Activated CD4-positive, alpha-beta memory T cell treated with anti-CD3 and anti-CD28 coated beads for 36 hours (primary cell): Measurements from ENCODE around the gene ZNF333. TPM values are rescaled to one million over a fixed set of nuclear protein-coding genes. Genes with fewer than 3 reads are reported as not detected.
"Not testable (repeated sequence)": the region's sequence is repeated elsewhere in the genome, so short reads cannot be mapped to it uniquely, and the experiment has no call there.

Experiments used
- CTCF ChIA-PET: fragments of 350-600 bp; sonication (Branson Sonifier 250); formaldehyde crosslinking; loops from one replicate; lab custom pipeline; 2021; ENCODE audit warnings: antibody characterized with exemption, inconsistent platforms; lab: Charles Lee
- POLR2A ChIA-PET: fragments of 350-600 bp; sonication (Branson Sonifier 250); formaldehyde crosslinking; loops from one replicate; lab custom pipeline; 2021; ENCODE audit warnings: antibody characterized with exemption; lab: Charles Lee
- DNase-seq: peaks from one replicate; pipeline ENCODE4 v3.0.0-alpha.2; 2020
- H3K27ac Mint-ChIP-seq: one replicate; pipeline ENCODE4 v1.8.0; 2021; ENCODE audit warnings: mixed read lengths
- H3K27me3 Mint-ChIP-seq: one replicate; pipeline ENCODE4 v1.8.0; 2021; ENCODE audit warnings: mixed read lengths
- H3K36me3 Mint-ChIP-seq: one replicate; pipeline ENCODE4 v1.8.0; 2021; ENCODE audit warnings: mixed read lengths
- H3K4me1 Mint-ChIP-seq: one replicate; pipeline ENCODE4 v1.8.0; 2021; ENCODE audit warnings: low read depth, mixed read lengths
- H3K4me3 Mint-ChIP-seq: one replicate; pipeline ENCODE4 v1.8.0; 2021; ENCODE audit warnings: mild to moderate bottlenecking, mixed read lengths
- H3K9me3 Mint-ChIP-seq: one replicate; pipeline ENCODE4 v1.8.0; 2021; ENCODE audit warnings: mixed read lengths
- intact Hi-C: fragments of 100-400 bp; cut with micrococcal nuclease; formaldehyde crosslinking; loops from one replicate; pipeline ENCODE4 v1.15.1; 2023
- total RNA-seq, 2 experiments: library from RNA; stranded (reverse); gene quantifications; one replicate each; pipeline ENCODE4 v1.2.3, GENCODE V29; 2021

Gene ZNF333
- total RNA-seq, 2 experiments from 2014 or later, result 16.7 to 18.0 TPM

- CTCF ChIA-PET, result no interaction called here
- no peaks in the 10 kb centered on the region for H3K4me1 Mint-ChIP-seq
- H3K27me3 Mint-ChIP-seq, result peaks cover 3% of the 10 kb centered on the region
- DNase-seq, result no peak
- POLR2A ChIA-PET, result no interaction called here
- intact Hi-C loops, result no loop called here
- H3K9me3 Mint-ChIP-seq, result no peaks in the 10 kb centered on the region
- no peak overlapping the region for H3K27ac Mint-ChIP-seq
- H3K36me3 Mint-ChIP-seq, result no peaks in the 10 kb centered on the region
- H3K4me3 Mint-ChIP-seq, result no peak overlapping the region
Observed at GRCh38 chr19:14758816-14759215, 69.0 kb downstream of the ZNF333 start.

- H3K4me1 Mint-ChIP-seq, result no peaks in the 10 kb centered on the region
- POLR2A ChIA-PET, result no interaction called here
- DNase-seq, result no peak
- H3K27me3 Mint-ChIP-seq, result no peaks in the 10 kb centered on the region
- CTCF ChIA-PET, result interaction anchor here (0.7 kb wide), 1 partner anchor 189 kb away, joined by 6 read pairs; no protein-coding TSS in a partner anchor
- peaks cover 2% of the 10 kb centered on the region for H3K36me3 Mint-ChIP-seq
- no peak overlapping the region for H3K27ac Mint-ChIP-seq
- H3K4me3 Mint-ChIP-seq, result no peak overlapping the region
- intact Hi-C loops, result no loop called here
- H3K9me3 Mint-ChIP-seq, result no peaks in the 10 kb centered on the region
Observed at GRCh38 chr19:14761607-14762006, 71.8 kb downstream of the ZNF333 start.

- DNase-seq, result no peak
- Mint-ChIP-seq H3K36me3 (peaks cover 2% of the 10 kb centered on the region), H3K4me3 (no peak overlapping the region), H3K27me3 (no peaks in the 10 kb centered on the region), H3K9me3 (no peaks in the 10 kb centered on the region), H3K4me1 (no peaks in the 10 kb centered on the region), H3K27ac (no peak overlapping the region)
- POLR2A ChIA-PET, result interaction anchor here (0.6 kb wide), 1 partner anchor 189 kb away, joined by 3 read pairs; no protein-coding TSS in a partner anchor
- intact Hi-C loops, result no loop called here
- CTCF ChIA-PET, result no interaction called here
Observed at GRCh38 chr19:14762111-14762510, 72.3 kb downstream of the ZNF333 start.

- H3K27ac Mint-ChIP-seq, result no peak overlapping the region
- POLR2A ChIA-PET, result interaction anchor here (0.7 kb wide), 2 partner anchors 21 to 671 kb away, joined by 3 read pairs; no protein-coding TSS in a partner anchor
Observed at GRCh38 chr19:14763497-14764145, 73.8 kb downstream of the ZNF333 start.

GRCh38 chr19:14764401-14764800 is 74.6 kb downstream of the ZNF333 start:
- no peak for DNase-seq
- Mint-ChIP-seq H3K27me3 (no peaks in the 10 kb centered on the region), H3K4me3 (no peak overlapping the region), H3K36me3 (peaks cover 2% of the 10 kb centered on the region), H3K27ac (no peak overlapping the region), H3K4me1 (no peaks in the 10 kb centered on the region), H3K9me3 (no peaks in the 10 kb centered on the region)
- POLR2A ChIA-PET, result interaction anchor here (0.7 kb wide), 1 partner anchor 21 kb away, joined by 3 read pairs; no protein-coding TSS in a partner anchor
- CTCF ChIA-PET, result no interaction called here
- intact Hi-C loops, result no loop called here

More at GRCh38 chr19:14763497-14764145, 73.8 kb downstream of the ZNF333 start:
- no peaks in the 10 kb centered on the region for H3K27me3 Mint-ChIP-seq
- no peaks in the 10 kb centered on the region for H3K4me1 Mint-ChIP-seq
- H3K36me3 Mint-ChIP-seq, result peaks cover 2% of the 10 kb centered on the region
- H3K4me3 Mint-ChIP-seq, result no peak overlapping the region
- CTCF ChIA-PET, result no interaction called here
- no peak for DNase-seq
- intact Hi-C loops, result no loop called here
- no peaks in the 10 kb centered on the region for H3K9me3 Mint-ChIP-seq

GRCh38 chr19:14765403-14765802 is 75.6 kb downstream of the ZNF333 start:
- H3K4me1 Mint-ChIP-seq, DNase-seq, H3K9me3 Mint-ChIP-seq, intact Hi-C loops, H3K27ac Mint-ChIP-seq, POLR2A ChIA-PET, H3K36me3 Mint-ChIP-seq, H3K4me3 Mint-ChIP-seq, H3K27me3 Mint-ChIP-seq, CTCF ChIA-PET: not testable (repeated sequence)

GRCh38 chr19:14765841-14766240 is 76.0 kb downstream of the ZNF333 start:
- CTCF ChIA-PET, H3K36me3 Mint-ChIP-seq, H3K4me3 Mint-ChIP-seq, H3K27ac Mint-ChIP-seq, H3K9me3 Mint-ChIP-seq, POLR2A ChIA-PET, DNase-seq, H3K4me1 Mint-ChIP-seq, intact Hi-C loops, H3K27me3 Mint-ChIP-seq: not testable (repeated sequence)

GRCh38 chr19:14767466-14767971 is 77.7 kb downstream of the ZNF333 start:
- POLR2A ChIA-PET, result no interaction called here

GRCh38 chr19:14768001-14768400 is 78.2 kb downstream of the ZNF333 start:
- Mint-ChIP-seq H3K27me3 (no peaks in the 10 kb centered on the region), H3K4me3 (no peak overlapping the region), H3K9me3 (no peaks in the 10 kb centered on the region), H3K27ac (no peak overlapping the region), H3K36me3 (peaks cover 2% of the 10 kb centered on the region), H3K4me1 (no peaks in the 10 kb centered on the region)
- ChIA-PET POLR2A (no interaction called here), CTCF (no interaction called here)
- intact Hi-C loops, result no loop called here
- no peak for DNase-seq

More at GRCh38 chr19:14767466-14767971, 77.7 kb downstream of the ZNF333 start:
- H3K27ac Mint-ChIP-seq, result no peak overlapping the region
- CTCF ChIA-PET, result no interaction called here
- DNase-seq, result no peak
- no peaks in the 10 kb centered on the region for H3K27me3 Mint-ChIP-seq
- intact Hi-C loops, result no loop called here
- H3K4me1 Mint-ChIP-seq, result no peaks in the 10 kb centered on the region
- H3K9me3 Mint-ChIP-seq, result no peaks in the 10 kb centered on the region
- H3K4me3 Mint-ChIP-seq, result no peak overlapping the region
- H3K36me3 Mint-ChIP-seq, result peaks cover 2% of the 10 kb centered on the region

GRCh38 chr19:14769201-14769600 is 79.4 kb downstream of the ZNF333 start:
- Mint-ChIP-seq H3K4me3 (no peak overlapping the region), H3K27ac (no peak overlapping the region), H3K4me1 (no peaks in the 10 kb centered on the region), H3K27me3 (no peaks in the 10 kb centered on the region), H3K36me3 (peaks cover 2% of the 10 kb centered on the region), H3K9me3 (no peaks in the 10 kb centered on the region)
- no peak for DNase-seq
- ChIA-PET CTCF (no interaction called here), POLR2A (no interaction called here)
- intact Hi-C loops, result no loop called here

GRCh38 chr19:14770136-14770535 is 80.3 kb downstream of the ZNF333 start:
- no peaks in the 10 kb centered on the region for H3K27me3 Mint-ChIP-seq
- POLR2A ChIA-PET, result no interaction called here
- H3K27ac Mint-ChIP-seq, result no peak overlapping the region
- no peak for DNase-seq
- H3K9me3 Mint-ChIP-seq, result no peaks in the 10 kb centered on the region
- intact Hi-C loops, result no loop called here
- no peak overlapping the region for H3K4me3 Mint-ChIP-seq
- H3K36me3 Mint-ChIP-seq, result peaks cover 2% of the 10 kb centered on the region
- CTCF ChIA-PET, result no interaction called here
- H3K4me1 Mint-ChIP-seq, result no peaks in the 10 kb centered on the region

GRCh38 chr19:14770944-14771839 is 81.3 kb downstream of the ZNF333 start:
- DNase-seq, result no peak
- H3K27ac Mint-ChIP-seq, result no peak overlapping the region
- H3K27me3 Mint-ChIP-seq, result peaks cover 8% of the 10 kb centered on the region
- ChIA-PET POLR2A (no interaction called here), CTCF (no interaction called here)
- H3K4me3 Mint-ChIP-seq, result no peak overlapping the region
- intact Hi-C loops, result no loop called here
- H3K4me1 Mint-ChIP-seq, result peaks cover 3% of the 10 kb centered on the region
- H3K36me3 Mint-ChIP-seq, result no peaks in the 10 kb centered on the region
- no peaks in the 10 kb centered on the region for H3K9me3 Mint-ChIP-seq
